ENCODE data around the gene TNNT2.

- TF ChIP-seq, protein P1, sequence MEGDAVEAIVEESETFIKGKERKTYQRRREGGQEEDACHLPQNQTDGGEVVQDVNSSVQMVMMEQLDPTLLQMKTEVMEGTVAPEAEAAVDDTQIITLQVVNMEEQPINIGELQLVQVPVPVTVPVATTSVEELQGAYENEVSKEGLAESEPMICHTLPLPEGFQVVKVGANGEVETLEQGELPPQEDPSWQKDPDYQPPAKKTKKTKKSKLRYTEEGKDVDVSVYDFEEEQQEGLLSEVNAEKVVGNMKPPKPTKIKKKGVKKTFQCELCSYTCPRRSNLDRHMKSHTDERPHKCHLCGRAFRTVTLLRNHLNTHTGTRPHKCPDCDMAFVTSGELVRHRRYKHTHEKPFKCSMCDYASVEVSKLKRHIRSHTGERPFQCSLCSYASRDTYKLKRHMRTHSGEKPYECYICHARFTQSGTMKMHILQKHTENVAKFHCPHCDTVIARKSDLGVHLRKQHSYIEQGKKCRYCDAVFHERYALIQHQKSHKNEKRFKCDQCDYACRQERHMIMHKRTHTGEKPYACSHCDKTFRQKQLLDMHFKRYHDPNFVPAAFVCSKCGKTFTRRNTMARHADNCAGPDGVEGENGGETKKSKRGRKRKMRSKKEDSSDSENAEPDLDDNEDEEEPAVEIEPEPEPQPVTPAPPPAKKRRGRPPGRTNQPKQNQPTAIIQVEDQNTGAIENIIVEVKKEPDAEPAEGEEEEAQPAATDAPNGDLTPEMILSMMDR (IDR thresholded peaks at IDR 0.05; ENCODE audit: low read depth, low read length): no peak
- no peak for TF ChIP-seq POLR2A (IDR thresholded peaks at IDR 0.05; ENCODE audit: extremely low read depth, insufficient read length)
- no peak for TF ChIP-seq MYC (IDR thresholded peaks at IDR 0.05; ENCODE audit: low read depth, low read length)
- TF ChIP-seq, protein P2, sequence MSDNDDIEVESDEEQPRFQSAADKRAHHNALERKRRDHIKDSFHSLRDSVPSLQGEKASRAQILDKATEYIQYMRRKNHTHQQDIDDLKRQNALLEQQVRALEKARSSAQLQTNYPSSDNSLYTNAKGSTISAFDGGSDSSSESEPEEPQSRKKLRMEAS (IDR thresholded peaks at IDR 0.05; ENCODE audit: low read depth, low read length): no peak
Observed at GRCh38 chr1:201405484-201405831, 28.0 kb upstream of the TNNT2 start.

All from NB4 (cell line).